Right kidney (tissue), 1 donor: ENCODE measurements around the gene CNTNAP1.

Source experiments
- DNase-seq: peaks from one replicate; pipeline ENCODE4 v3.0.0-alpha.2; 2016

Gene CNTNAP1

GRCh38 chr17:42670789-42671657, 11.3 kb upstream of the CNTNAP1 start:
- no peak for DNase-seq

DNA sequence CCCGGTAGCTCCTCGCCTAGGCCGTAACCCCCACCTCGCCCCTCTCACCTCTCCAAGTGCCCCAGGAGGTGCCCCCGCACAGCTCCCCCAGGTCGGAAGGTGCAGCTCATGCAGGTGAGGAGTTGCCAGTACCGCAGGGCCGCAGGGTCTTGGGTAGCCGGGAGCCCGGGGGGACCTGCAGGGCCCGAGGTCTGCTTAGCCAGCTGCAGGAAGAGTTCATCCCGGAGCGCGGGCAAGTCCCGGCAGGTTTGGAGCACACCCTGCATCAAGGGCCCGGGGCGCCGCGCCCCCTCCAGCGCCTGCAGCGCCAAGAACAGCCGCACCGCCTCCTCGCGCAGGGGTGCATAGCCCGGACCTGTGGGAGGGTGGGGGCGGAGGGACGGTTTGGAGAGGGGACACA, 10.3 kb upstream of the CNTNAP1 start:
- DNase-seq = no peak

DNA sequence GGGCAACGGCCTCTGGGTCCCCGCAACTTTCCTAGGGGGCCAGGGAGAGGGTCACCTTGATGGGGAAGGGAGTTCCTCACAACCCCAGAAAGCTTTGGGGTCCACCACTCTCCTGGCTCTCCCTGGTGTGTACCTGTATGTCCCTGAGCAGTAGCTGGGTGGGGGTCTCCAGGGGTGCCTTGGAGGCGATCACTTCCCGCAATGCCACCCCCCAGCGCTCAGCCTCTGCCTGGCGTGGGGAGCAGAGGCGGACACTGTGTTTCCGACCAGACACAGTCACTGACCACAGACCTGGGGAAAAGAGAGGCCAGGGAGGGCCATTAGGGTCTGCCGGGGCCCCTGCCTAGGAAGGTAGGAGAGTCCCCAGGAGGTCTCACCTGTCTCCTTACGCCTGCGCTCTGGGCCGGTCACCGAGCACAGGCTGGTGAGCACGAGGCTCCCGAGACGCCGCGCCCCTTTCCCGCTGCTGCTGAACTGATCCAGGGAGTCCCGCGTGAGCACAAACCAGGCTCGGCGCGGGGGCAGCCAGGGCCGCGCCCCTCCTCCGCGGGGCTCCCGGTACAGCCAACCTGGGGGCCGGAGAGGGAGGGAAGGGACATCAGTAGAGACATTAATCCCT, 9.0 kb upstream of the CNTNAP1 start:
- DNase-seq = no peak

DNA sequence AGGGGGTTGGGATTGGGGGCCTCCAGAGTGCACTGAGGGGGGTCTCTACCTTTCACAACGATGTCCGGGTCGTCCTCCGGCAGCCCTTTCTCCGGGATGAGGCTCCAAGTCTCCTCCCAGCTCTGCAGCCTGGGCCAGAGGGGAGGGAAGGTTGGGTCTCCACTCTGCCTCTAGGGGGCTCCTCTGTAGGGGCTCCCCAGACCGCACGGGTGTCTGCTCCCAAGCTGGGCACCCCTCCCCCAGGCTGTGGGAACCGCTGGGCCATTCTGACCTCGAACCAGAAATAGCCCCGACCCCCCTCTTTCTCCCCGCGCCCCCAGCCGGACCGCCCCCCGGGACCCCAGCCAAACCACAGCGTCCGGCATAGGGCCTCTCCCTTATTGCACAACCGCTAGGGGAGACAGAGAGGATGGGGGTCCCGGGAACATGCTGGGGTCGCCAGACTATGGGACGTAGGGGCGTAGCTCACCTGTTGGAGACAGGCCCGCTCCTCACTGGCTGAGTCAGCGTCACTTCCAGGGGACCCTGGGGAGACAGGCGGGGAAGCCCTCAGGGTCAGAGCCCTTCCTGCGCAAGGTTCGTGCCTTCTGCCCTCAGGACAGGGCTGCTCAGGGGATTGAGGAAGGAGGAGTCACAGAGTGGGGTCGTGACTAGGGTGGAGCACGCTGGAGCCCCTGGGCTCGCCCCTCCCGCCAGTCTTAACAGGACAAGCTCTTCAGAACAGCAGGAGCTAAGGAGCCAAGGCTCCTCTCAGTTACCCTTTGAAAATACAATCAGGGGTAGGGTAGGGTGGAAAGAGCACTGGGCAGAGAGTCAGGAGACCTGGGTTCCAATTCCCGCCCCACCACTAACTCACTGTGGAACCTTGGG, 8.2 kb upstream of the CNTNAP1 start:
- no peak for DNase-seq

GRCh38 chr17:42674755-42675347, 7.5 kb upstream of the CNTNAP1 start:
- DNase-seq = no peak

- peak; percentile 45 for DNase-seq
These were observed 6.9 kb upstream of the CNTNAP1 start for GRCh38 chr17:42675348-42675964.

DNA sequence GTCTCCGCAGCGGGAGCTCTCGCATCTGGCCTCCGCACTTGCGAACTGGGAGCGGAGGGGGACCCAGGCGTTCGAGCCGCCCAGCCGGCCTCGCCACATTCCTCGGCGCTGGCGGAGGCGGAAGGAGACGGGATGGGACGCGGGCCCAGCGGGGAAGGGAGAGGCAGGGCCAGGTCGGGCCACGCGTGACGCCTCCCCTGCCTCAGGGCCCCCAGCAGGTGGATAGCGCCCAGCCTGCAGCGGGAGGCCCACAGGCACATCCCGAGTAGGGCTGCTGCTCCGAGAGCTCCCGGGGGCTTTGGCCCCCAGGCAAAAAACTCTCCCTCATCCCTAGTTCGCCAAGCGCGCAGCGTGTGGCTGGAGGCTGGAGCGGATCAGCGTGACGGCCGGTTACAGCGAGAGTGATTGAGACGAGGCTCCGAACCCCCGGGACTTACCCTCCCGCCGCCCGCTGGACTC, 6.3 kb upstream of the CNTNAP1 start:
- peak; percentile 85 for DNase-seq

DNA sequence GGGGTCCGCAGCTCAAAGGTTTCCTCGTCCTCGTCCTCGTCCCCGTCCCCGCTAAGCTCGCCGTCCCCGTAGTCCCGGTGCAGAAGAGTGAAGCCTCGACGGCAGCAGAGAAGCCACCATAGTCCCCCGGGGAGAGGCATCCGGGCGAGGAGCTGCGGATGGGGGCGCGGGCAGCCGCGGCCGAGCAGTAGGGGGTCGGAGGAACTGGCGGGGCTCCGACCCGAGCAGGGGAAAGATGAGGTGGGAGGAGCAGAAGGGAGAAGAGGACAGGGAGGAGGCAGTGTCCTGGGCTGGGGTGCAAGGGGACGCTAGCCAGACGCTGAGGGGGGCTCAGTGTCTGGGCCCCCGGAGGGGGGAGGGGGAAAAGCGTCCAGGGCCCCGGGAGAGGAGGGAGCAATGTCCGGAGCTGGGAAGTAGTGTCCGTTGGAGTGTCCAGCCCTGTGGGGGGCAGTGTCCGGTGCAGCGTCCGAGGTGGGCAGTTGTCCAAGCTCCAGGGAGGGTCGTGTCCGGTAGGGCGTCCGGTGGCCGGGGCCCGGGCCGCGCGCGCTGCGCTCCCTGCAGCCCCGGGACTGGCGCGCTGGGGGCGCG, 5.8 kb upstream of the CNTNAP1 start, which contains the start of gene PLEKHH3:
TSS of gene PLEKHH3 (minus strand) at position 571 of the 588 bp plus-strand sequence. CDS start at position 140, 431 bp downstream.
- DNase-seq = peak; percentile 94

GRCh38 chr17:42677012-42677857, 5.1 kb upstream of the CNTNAP1 start:
- peak; percentile 88 for DNase-seq

DNA sequence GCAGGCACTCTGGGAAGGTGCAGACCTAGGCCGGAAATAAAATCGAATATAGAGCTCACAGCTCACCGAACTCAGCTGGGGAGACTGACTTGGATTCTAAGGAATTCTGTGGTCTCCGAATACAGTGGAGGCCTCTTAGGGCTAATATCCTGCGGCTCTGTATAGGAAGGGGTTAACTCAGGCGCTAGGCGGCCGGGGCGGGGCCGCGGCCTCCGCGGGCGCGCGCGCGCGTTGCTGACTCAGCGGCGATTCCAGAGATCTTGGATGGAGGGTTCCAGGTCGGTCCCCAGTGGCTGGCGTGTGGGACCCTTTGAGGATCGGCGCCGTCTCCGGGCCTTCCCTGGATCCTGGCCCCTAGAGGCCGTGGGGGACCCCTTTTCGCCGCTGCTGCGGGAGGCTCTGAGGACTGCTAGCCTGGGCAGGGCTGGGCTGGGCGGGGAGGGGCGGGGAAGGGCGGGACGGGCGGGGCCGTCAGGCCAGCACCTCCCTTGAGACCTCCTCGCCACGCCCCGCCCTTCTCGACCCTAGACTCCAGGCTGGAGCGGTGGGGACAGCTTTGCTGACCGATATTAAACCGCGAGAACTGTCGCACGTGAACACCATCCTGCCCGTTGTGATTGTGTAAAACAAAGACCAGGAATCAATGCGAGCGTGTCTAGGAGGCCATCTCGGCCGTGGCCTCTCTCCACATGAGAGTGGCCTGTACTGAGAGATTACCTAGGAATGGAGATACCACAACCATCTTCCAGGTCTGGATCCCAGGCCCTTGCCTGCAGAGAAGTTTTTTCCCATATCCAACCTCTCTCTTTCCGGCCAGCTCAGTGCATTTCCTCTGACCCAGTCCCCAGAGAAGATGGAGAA, 4.2 kb upstream of the CNTNAP1 start:
- peak; percentile 98 for DNase-seq

DNA sequence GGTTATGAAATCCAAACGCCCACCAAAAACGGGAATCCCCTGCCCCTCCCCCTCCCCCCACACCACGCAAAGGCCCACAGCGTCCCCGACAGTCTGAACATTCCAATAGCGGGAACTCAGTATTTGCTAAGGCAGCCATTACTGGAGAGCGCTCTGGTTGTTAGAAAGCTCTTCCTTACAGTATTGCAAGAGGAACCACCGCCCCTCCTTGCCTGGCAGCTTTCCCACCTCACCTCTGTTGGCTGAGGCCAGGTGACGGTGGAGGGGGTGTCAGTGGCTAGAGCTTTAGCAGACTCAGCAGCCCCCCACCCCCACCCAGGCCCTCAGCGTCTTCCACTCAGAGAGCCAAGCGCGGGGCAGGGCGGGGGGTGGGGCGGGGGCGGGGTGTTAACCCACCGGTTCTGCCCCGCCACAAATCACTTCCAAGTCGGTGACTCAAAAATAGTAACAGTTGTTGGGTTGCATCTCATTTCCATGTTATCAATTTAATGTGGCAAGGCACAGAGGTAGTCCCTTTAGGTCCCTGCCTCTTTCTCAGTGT, 3.3 kb upstream of the CNTNAP1 start:
- peak; percentile 52 for DNase-seq

GRCh38 chr17:42679492-42680330, 2.6 kb upstream of the CNTNAP1 start:
- peak; percentile 97 for DNase-seq

DNA sequence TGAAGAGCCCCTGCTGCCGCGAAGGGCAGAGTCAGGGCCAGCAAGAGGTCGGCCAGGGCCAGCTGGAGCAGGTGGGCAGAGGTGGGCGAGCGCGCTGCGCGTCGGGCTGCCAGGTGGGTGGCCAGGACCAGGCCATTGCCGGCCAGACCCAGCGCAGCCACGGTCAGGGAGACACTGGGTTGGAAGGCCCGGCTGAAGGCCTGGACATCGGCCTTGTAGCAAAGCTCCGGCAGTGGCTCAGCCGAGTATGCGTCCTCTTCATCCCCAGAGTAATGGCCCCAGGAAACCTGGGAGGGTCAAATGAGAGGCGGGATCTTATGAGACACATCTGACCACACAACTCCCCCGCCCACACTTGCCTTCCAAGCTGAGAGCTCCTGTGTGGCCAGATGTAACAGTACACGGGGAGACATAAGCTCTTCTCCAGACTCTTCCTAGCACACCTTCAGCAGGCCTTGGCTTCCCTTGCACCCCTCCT, 2.0 kb upstream of the CNTNAP1 start:
- DNase-seq = no peak

- peak; percentile 87 for DNase-seq
These were observed 532 bp downstream of the CNTNAP1 start for GRCh38 chr17:42682722-42683403.

DNA sequence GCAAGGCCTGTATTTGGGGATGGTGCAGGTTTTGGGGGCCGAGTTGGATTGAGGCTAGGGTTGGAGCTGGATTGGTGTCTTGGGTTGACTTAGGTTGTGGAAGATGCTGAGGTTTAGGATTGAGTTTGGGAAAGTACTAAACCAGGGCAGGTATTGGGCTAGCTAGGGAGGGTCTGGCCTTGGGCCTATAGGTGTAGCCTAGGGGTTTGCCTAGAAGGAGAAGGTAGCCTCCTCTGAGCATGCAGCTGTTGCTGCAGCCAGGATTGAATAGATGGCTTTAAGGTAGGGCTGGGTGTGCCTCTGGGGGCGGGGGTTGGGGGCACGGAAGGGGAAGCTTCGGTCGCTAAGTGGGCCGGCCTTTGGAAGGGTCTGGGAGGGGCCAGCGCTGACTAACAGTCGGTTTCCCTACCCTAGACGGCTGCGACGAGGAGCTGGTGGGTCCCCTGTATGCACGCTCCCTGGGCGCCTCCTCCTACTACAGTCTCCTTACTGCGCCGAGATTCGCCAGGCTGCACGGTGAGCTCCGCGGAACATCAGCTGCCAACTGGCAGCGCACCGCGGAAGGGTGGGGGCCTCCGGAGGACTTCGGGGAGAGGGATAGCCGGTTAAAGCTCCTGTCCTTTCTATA, 1.2 kb downstream of the CNTNAP1 start:
- DNase-seq = peak; percentile 47

GRCh38 chr17:42684929-42685556, 2.7 kb downstream of the CNTNAP1 start:
- DNase-seq = peak; percentile 61
